NCI-H128 (cell line): ENCODE data around the gene YIF1B.

Source experiments
- DNase-seq: peaks from one replicate; lab custom pipeline; 2025; ENCODE audit not compliant: unreplicated experiment; lab: John Stamatoyannopoulos, UW

Gene YIF1B

GRCh38 chr19:38306236-38306635 is 9.5 kb downstream of the YIF1B start:
- no peak for DNase-seq

DNA sequence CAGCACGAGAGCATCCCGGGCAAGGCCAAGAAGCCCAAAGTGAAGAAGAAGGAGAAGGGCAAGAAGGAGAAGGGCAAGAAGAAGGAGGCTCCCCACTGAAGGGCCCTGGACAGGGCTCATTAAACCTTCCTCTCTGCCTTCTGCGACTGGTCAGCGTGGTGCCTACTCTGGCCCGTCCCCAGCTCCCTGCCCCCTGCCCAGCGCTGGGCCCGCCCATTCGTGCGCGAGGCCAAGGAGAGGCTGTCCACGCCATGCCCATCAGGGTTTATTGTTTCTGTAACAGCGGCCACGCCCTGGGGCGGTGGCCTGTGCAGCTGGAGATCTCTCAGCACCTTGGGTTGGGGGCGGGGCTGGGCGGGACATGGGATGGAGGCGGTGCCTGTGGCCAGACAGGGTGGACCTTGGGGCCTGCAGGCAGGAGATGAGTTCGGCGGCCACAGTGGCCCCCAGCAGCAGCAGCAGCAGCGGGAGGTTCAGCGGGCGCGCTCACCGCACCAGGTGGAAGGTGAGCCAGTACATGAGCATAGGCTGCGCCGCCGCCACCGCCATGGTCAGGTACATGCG is 10.8 kb downstream of the YIF1B start:
- DNase-seq = no peak

- no peak for DNase-seq
Observed at GRCh38 chr19:38304352-38304865, 11.3 kb downstream of the YIF1B start.

DNA sequence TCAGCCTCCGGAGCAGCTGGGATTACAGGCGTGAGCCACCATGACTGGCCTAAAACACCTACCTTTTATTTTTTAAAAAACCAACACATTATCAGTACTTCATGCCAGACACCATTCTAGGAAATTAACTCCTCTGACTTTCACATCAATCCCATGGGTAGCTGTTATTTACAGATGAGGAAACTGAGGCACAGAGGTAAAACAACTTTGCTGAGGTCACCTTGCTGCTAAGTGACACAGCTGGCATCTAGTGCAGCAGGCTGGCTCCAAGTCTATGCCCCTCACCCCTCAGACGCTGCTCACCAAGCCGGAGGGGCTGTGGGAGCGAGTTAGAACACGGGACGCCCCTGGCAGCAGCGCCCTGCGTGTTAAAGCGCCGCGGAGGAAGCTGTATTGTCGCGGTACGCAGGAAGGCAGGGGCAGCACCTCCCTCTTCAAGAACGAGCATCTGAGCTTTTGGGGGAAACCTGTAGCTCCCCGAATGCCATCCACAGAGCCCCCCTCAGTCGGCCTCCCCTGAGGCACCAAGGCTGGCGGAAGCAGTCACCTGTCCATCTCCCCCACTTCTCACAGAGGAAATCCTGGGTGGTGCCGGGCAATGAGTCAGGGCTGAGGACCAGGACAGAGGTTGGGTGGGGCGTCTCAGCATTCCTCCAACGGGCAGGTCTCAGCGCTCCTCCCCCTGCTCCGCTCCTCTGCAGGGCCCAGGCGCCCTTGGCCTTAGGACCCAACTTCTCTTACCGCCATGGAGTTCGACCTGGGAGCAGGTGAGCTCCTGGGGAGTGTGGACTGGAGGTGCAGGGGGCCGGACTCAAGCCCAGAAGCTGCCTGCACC is 12.0 kb downstream of the YIF1B start, which contains the start of gene C19orf33:
TSS of gene C19orf33 (plus strand) at position 735 of the 835 bp plus-strand sequence. CDS start at position 746, 11 bp downstream.
- DNase-seq = no peak

GRCh38 chr19:38298821-38299680 is 16.7 kb downstream of the YIF1B start:
- DNase-seq = no peak

- DNase-seq = no peak
Observed at GRCh38 chr19:38294090-38294489, 21.7 kb downstream of the YIF1B start.

DNA sequence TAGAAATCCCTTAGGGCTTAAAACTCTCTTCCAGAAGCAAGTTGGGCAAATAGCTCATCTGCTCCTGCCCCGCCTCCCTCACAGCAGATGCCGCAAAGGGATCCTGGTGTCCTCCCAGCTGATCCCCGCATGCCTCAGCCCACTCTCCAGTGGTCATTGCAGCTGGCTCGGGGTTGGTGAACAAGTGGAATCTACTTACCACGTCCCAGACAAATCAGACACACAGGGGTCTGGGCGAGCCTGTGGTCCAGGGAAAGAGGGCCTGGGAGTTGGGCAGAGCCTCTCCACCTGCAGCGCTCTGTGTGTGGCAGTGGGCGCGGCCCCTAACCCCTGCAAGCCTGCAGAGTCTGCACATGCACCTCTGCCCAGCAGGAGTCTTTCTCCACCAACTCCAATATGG is 22.5 kb downstream of the YIF1B start:
- DNase-seq = no peak

DNA sequence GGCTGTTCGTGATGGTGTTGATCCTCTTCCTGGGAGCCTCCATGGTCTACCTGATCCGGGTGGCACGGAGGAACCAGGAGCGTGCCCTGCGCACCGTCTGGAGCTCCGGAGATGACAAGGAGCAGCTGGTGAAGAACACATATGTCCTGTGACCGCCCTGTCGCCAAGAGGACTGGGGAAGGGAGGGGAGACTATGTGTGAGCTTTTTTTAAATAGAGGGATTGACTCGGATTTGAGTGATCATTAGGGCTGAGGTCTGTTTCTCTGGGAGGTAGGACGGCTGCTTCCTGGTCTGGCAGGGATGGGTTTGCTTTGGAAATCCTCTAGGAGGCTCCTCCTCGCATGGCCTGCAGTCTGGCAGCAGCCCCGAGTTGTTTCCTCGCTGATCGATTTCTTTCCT is 23.9 kb downstream of the YIF1B start:
- DNase-seq = no peak

GRCh38 chr19:38290631-38291147 is 25.1 kb downstream of the YIF1B start:
- DNase-seq = no peak

DNA sequence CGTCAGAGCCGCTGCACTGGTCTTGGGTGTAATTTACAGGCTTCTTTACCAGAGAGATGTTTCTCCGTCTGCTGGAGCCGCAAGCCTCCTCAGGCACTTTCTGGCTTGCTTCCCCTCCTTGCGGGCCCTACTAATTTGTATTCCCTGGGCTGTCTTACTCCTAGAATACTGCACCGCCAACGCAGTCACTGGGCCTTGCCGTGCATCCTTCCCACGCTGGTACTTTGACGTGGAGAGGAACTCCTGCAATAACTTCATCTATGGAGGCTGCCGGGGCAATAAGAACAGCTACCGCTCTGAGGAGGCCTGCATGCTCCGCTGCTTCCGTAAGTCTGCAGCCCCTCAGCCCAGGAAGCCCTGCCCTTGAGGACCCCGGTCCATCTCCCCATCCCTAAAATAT is 25.8 kb downstream of the YIF1B start:
- DNase-seq = no peak

GRCh38 chr19:38288123-38288855 is 27.5 kb downstream of the YIF1B start:
- no peak for DNase-seq

DNA sequence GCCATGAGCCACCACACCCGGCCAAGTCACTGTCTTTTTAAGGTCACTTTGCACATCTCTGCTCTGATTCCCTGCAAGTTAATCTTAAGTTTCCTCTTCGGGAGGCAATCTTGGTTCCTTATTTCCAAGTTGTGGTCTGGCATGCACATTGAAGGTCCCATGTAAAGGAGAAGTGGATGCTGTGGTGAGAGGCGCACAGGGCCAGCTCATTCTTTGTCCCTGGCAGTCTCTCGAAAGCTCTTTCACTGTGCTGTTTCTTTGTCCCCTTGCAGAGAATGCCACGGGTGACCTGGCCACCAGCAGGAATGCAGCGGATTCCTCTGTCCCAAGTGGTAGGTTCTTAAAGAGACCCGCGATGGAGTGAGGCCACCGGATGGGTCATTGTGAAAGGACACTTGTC is 28.1 kb downstream of the YIF1B start:
- no peak for DNase-seq

- DNase-seq = no peak
Observed at GRCh38 chr19:38285567-38285966, 30.2 kb downstream of the YIF1B start.

- no peak for DNase-seq
Observed at GRCh38 chr19:38284422-38284821, 31.3 kb downstream of the YIF1B start.

DNA sequence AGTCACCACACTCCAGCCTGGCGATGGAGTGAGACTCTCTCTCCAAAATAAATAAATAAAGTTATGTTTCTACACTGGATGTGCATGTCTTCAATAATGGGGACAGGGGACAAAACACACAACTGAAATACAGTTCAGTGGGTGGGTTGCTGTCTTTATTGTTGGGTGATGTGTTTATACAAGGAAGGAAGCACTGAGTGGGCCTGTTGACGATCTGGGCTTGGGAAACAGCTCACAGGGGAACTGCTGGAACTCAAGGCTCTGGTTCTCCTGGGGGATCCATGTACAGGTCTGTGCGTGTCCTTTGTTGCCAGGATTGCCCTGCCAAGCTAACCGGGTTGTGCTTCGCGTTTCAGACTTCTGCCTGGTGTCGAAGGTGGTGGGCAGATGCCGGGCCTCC is 32.5 kb downstream of the YIF1B start:
- DNase-seq = no peak

DNA sequence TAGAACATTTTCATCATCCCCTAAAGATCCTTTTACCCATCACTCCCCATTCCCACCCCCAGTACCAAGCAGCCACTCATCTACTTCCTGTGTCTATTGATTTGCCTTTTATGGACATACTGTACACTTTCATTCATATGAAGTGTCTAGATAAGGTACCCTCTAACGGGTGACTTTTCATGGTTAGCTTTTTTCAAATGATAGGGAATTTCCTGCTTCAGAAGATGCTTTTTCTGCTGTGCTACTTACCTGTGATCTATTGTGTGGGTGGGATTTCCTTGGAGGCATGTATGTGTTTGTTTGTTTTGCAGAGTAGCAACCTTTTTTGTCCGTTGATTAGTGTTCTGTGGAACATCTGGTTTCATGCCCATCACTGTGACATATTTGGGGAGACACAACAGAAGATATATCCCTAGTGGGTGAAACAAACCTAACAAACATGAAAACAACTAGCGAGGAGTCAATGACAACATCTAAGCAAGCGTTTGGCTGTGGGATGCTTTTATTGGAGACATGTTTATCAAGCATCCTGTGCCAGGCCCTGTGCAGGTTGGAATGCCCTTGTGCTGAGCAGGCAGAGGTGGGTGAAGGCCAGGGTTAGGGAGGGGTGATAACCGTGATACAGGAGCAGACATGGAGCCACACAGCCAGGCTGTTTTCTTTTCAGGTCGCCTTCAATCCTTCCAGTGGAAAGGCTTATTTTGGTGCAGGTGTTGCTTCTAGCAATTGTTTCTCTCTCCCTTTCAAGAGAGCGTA is 33.8 kb downstream of the YIF1B start:
- no peak for DNase-seq

GRCh38 chr19:38280030-38280921 is 35.5 kb downstream of the YIF1B start:
- no peak for DNase-seq

- no peak for DNase-seq
Observed at GRCh38 chr19:38278751-38279150, 37.0 kb downstream of the YIF1B start.
